Activated CD4-positive, alpha-beta T cell treated with anti-CD3 and anti-CD28 coated beads, Interleukin-2, amount 10 ng/mL, durations not matched to agents 24 days and 14 days (primary cell): ENCODE results near the gene HAAO. TPM values are rescaled to one million over a fixed set of nuclear protein-coding genes. Genes with fewer than 3 reads are reported as not detected.
A peak's percentile ranks its signal among the peaks of the same experiment; 100 is the strongest.

ENCODE experiments used
- DNase-seq: peaks from one replicate; pipeline ENCODE4 v3.0.0; 2022
- H3K27ac Mint-ChIP-seq: one replicate; pipeline ENCODE4 v1.8.0; 2022; ENCODE audit warnings: mild to moderate bottlenecking, mixed read lengths
- H3K27me3 Mint-ChIP-seq: one replicate; pipeline ENCODE4 v1.8.0; 2022; ENCODE audit warnings: mixed read lengths
- H3K36me3 Mint-ChIP-seq: one replicate; pipeline ENCODE4 v1.8.0; 2022; ENCODE audit warnings: low read depth, mild to moderate bottlenecking, mixed read lengths
- H3K4me1 Mint-ChIP-seq: one replicate; pipeline ENCODE4 v1.8.0; 2021; ENCODE audit warnings: mixed read lengths
- H3K4me3 Mint-ChIP-seq: one replicate; pipeline ENCODE4 v1.8.0; 2022; ENCODE audit warnings: mild to moderate bottlenecking, moderate library complexity, mixed read lengths
- H3K9me3 Mint-ChIP-seq: one replicate; pipeline ENCODE4 v1.8.0; 2021; ENCODE audit warnings: mixed read lengths
- intact Hi-C: fragments of 100-400 bp; cut with micrococcal nuclease; formaldehyde crosslinking; loops from one replicate; pipeline ENCODE4 v1.15.1; 2023
- total RNA-seq: library from RNA; stranded (reverse); gene quantifications from 2 replicates; pipeline ENCODE4 v1.2.3, GENCODE V29; 2022

HAAO gene
- total RNA-seq, 1 donor from 2014 or later, result 0.26 TPM

- intact Hi-C loops, result no loop called here
- no peak for DNase-seq
- Mint-ChIP-seq H3K27ac (no peak overlapping the region), H3K27me3 (no peaks in the 10 kb centered on the region), H3K4me1 (peaks cover 9% of the 10 kb centered on the region), H3K9me3 (no peaks in the 10 kb centered on the region), H3K36me3 (no peaks in the 10 kb centered on the region), H3K4me3 (no peak overlapping the region)
Observed at GRCh38 chr2:42775810-42776209, 16.6 kb downstream of the HAAO start.

- Mint-ChIP-seq H3K27me3 (no peaks in the 10 kb centered on the region), H3K27ac (no peak overlapping the region), H3K4me1 (peaks cover 9% of the 10 kb centered on the region), H3K4me3 (no peak overlapping the region), H3K9me3 (no peaks in the 10 kb centered on the region), H3K36me3 (no peaks in the 10 kb centered on the region)
- intact Hi-C loops, result no loop called here
- DNase-seq, result no peak
Observed at GRCh38 chr2:42775186-42775585, 17.2 kb downstream of the HAAO start.

- Mint-ChIP-seq H3K9me3 (no peaks in the 10 kb centered on the region), H3K4me3 (no peak overlapping the region), H3K27ac (no peak overlapping the region), H3K27me3 (no peaks in the 10 kb centered on the region), H3K36me3 (no peaks in the 10 kb centered on the region), H3K4me1 (peaks cover 9% of the 10 kb centered on the region)
- DNase-seq, result no peak
- intact Hi-C loops, result no loop called here
Observed at GRCh38 chr2:42771546-42772153, 20.7 kb downstream of the HAAO start.

GRCh38 chr2:42770288-42771131 lies 21.9 kb downstream of the HAAO start:
- no peak overlapping the region for H3K27ac Mint-ChIP-seq
- DNase-seq, result no peak
- intact Hi-C loops, result no loop called here
- no peak overlapping the region for H3K4me3 Mint-ChIP-seq
- H3K4me1 Mint-ChIP-seq, result peaks cover 5% of the 10 kb centered on the region
- no peaks in the 10 kb centered on the region for H3K27me3 Mint-ChIP-seq
- no peaks in the 10 kb centered on the region for H3K36me3 Mint-ChIP-seq
- H3K9me3 Mint-ChIP-seq, result no peaks in the 10 kb centered on the region

- H3K27me3 Mint-ChIP-seq, result no peaks in the 10 kb centered on the region
- no peak overlapping the region for H3K4me3 Mint-ChIP-seq
- intact Hi-C loops, result no loop called here
- H3K36me3 Mint-ChIP-seq, result no peaks in the 10 kb centered on the region
- no peak overlapping the region for H3K27ac Mint-ChIP-seq
- no peaks in the 10 kb centered on the region for H3K4me1 Mint-ChIP-seq
- DNase-seq, result no peak
- no peaks in the 10 kb centered on the region for H3K9me3 Mint-ChIP-seq
Observed at GRCh38 chr2:42769583-42770287, 22.6 kb downstream of the HAAO start.

- Mint-ChIP-seq H3K36me3 (no peaks in the 10 kb centered on the region), H3K9me3 (no peaks in the 10 kb centered on the region), H3K4me1 (no peaks in the 10 kb centered on the region), H3K27me3 (no peaks in the 10 kb centered on the region), H3K27ac (no peak overlapping the region), H3K4me3 (no peak overlapping the region)
- DNase-seq, result no peak
- intact Hi-C loops, result no loop called here
Observed at GRCh38 chr2:42768706-42769256, 23.6 kb downstream of the HAAO start.

GRCh38 chr2:42767899-42768705 lies 24.3 kb downstream of the HAAO start:
- DNase-seq, result no peak
- Mint-ChIP-seq H3K4me1 (no peaks in the 10 kb centered on the region), H3K4me3 (no peak overlapping the region), H3K27me3 (no peaks in the 10 kb centered on the region), H3K36me3 (no peaks in the 10 kb centered on the region), H3K9me3 (no peaks in the 10 kb centered on the region), H3K27ac (no peak overlapping the region)
- intact Hi-C loops, result no loop called here

- Mint-ChIP-seq H3K4me1 (no peaks in the 10 kb centered on the region), H3K36me3 (no peaks in the 10 kb centered on the region), H3K4me3 (no peak overlapping the region), H3K9me3 (no peaks in the 10 kb centered on the region), H3K27me3 (no peaks in the 10 kb centered on the region), H3K27ac (no peak overlapping the region)
- intact Hi-C loops, result no loop called here
- DNase-seq, result no peak
Observed at GRCh38 chr2:42767080-42767898, 25.1 kb downstream of the HAAO start.

- Mint-ChIP-seq H3K27me3 (no peaks in the 10 kb centered on the region), H3K27ac (no peak overlapping the region), H3K36me3 (no peaks in the 10 kb centered on the region), H3K9me3 (no peaks in the 10 kb centered on the region), H3K4me1 (no peaks in the 10 kb centered on the region), H3K4me3 (no peak overlapping the region)
- no peak for DNase-seq
- intact Hi-C loops, result no loop called here
Observed at GRCh38 chr2:42765686-42766085, 26.7 kb downstream of the HAAO start.

GRCh38 chr2:42764901-42765300 lies 27.5 kb downstream of the HAAO start:
- Mint-ChIP-seq H3K4me3 (no peak overlapping the region), H3K9me3 (no peaks in the 10 kb centered on the region), H3K27ac (no peak overlapping the region), H3K36me3 (no peaks in the 10 kb centered on the region), H3K4me1 (no peaks in the 10 kb centered on the region), H3K27me3 (no peaks in the 10 kb centered on the region)
- DNase-seq, result no peak
- intact Hi-C loops, result no loop called here

- Mint-ChIP-seq H3K36me3 (no peaks in the 10 kb centered on the region), H3K27ac (peak within 1 kb of the TSS; percentile 36), H3K4me1 (no peaks in the 10 kb centered on the region), H3K9me3 (no peaks in the 10 kb centered on the region), H3K4me3 (no peak within 1 kb of the TSS), H3K27me3 (no peaks in the 10 kb centered on the region)
- DNase-seq, result no peak
- intact Hi-C loops, result no loop called here
Observed at GRCh38 chr2:42764096-42764495, 28.3 kb downstream of the HAAO start, which contains the start of gene OXER1. OXER1 (minus strand) TSS chr2:42764135; CDS start chr2:42764062, 73 bp downstream.

- Mint-ChIP-seq H3K36me3 (no peaks in the 10 kb centered on the region), H3K4me1 (no peaks in the 10 kb centered on the region), H3K27me3 (no peaks in the 10 kb centered on the region), H3K4me3 (no peak overlapping the region), H3K27ac (peak overlapping the region; percentile 36), H3K9me3 (no peaks in the 10 kb centered on the region)
- DNase-seq, result no peak
- intact Hi-C loops, result no loop called here
Observed at GRCh38 chr2:42762823-42763804, 29.3 kb downstream of the HAAO start.
